Gastroesophageal sphincter (tissue), 3 donors: ENCODE results near the gene SLC2A1.

Experiments
- POLR2A ChIP-seq, 2 donors: fragments of 450-650 bp; IDR thresholded peaks; one replicate each; pipeline ENCODE4 v1.6.1; 2017; ENCODE audit warnings: antibody characterized with exemption in 2 of 2, mild to moderate bottlenecking in 2 of 2, moderate library complexity in 1 of 2
- POLR2AphosphoS5 ChIP-seq: sonication (generic); formaldehyde crosslinking; IDR thresholded peaks from one replicate; pipeline ENCODE4 v1.6.1; 2017; ENCODE audit warnings: antibody characterized with exemption
- TF ChIP-seq, protein P1 (sequence below), 4 experiments: fragments of 200-600 bp in 2 of 4; fragments of 450-650 bp in 2 of 4; sonication (generic) in 1 of 4; IDR thresholded peaks; one replicate each; pipeline ENCODE4 v1.5.1; 2017 to 2019; ENCODE audit warnings: antibody characterized with exemption in 4 of 4, mild to moderate bottlenecking in 2 of 4, moderate library complexity in 2 of 4

DNA sequence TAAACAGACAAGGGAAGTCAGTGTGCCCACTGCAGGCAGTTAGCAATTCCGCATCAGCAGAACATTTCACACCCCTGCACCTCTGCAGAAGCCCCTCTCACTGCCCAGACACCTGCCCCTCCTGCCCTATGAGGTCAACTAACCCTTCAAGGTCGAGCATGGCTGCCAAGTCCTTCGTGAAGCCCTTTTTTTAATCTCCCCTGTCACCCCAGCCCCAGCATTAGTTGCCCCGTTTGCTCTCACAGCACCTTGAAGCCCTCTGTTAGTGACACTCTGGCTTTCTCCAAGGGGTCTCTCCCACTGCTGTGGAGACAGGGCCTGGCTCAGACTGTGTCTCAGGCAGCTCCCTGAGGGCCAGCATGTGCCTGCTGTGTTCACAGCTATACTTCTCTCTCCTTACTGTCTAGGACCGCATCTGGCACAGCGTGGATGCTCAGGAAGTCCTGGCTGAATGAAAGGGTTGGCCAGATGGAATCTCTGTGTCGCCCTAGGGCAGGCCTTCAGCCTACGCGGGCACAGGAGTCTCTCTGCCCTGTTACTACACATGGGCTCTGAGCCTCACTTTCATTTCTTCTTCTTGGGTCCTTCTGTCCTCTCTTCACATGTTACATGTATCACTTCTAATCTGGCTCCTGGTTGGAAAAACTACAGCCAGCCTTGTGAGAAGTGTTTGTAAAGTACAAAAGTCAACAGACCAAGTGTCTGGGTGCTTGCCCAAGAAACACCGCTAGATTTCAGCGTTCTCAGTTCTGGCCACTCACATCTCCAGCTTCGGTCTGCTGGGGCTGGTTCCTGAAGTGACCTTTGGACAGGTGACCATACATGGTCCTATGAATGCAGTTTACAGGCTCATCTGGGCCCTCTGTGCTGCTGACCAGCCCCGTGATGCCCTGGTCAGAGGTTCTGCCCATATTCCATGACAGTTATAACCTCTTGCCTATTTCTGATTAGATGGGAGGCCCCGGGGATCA, 19.7 kb downstream of the SLC2A1 start:
- TF ChIP-seq POLR2AphosphoS5 = no peak
- TF ChIP-seq, protein P1, sequence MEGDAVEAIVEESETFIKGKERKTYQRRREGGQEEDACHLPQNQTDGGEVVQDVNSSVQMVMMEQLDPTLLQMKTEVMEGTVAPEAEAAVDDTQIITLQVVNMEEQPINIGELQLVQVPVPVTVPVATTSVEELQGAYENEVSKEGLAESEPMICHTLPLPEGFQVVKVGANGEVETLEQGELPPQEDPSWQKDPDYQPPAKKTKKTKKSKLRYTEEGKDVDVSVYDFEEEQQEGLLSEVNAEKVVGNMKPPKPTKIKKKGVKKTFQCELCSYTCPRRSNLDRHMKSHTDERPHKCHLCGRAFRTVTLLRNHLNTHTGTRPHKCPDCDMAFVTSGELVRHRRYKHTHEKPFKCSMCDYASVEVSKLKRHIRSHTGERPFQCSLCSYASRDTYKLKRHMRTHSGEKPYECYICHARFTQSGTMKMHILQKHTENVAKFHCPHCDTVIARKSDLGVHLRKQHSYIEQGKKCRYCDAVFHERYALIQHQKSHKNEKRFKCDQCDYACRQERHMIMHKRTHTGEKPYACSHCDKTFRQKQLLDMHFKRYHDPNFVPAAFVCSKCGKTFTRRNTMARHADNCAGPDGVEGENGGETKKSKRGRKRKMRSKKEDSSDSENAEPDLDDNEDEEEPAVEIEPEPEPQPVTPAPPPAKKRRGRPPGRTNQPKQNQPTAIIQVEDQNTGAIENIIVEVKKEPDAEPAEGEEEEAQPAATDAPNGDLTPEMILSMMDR (IDR thresholded peaks at IDR 0.05) = no peak
- no peak for TF ChIP-seq POLR2A (IDR thresholded peaks at IDR 0.05)
